ENCODE measurements around the gene DAB2. TPM values are rescaled to one million over a fixed set of nuclear protein-coding genes. Genes with fewer than 3 reads are reported as not detected.

Gene DAB2
- total and polyA plus RNA-seq, 3 experiments from 2014 or later: 0.68 to 2.7 (median 2.0) TPM

GRCh38 chr5:39453606-39454005 lies 28.8 kb upstream of the DAB2 start:
- POLR2A ChIA-PET: no interaction called here
- CTCF ChIA-PET: no interaction called here
- H3K4me3 Mint-ChIP-seq: no peak overlapping the region

GRCh38 chr5:39452846-39453245 lies 28.1 kb upstream of the DAB2 start:
- Histone ChIP-seq H3K27ac (ENCODE audit: low read depth, low read length) (no peak overlapping the region), H3K4me3 (ENCODE audit: low read length) (no peak overlapping the region), H3K36me3 (ENCODE audit: insufficient read depth, low read length) (no peaks in the 10 kb centered on the region), H3K4me1 (ENCODE audit: insufficient read depth, low read length) (no peaks in the 10 kb centered on the region), H3K9me3 (ENCODE audit: low read length) (no peaks in the 10 kb centered on the region), H3K27me3 (ENCODE audit: insufficient read depth, low read length, poor library complexity, severe bottlenecking) (no peaks in the 10 kb centered on the region)
- Mint-ChIP-seq H3K36me3 (no peaks in the 10 kb centered on the region), H3K4me1 (no peaks in the 10 kb centered on the region), H3K27me3 (peaks cover 17 to 39% of the 10 kb centered on the region in 2 donors), H3K4me3 (no peak overlapping the region), H3K9me3 (no peaks in the 10 kb centered on the region), H3K27ac (no peak overlapping the region)
- ChIA-PET CTCF (no interaction called here), POLR2A (no interaction called here)
- DNase-seq: no peak

More at GRCh38 chr5:39453606-39454005, 28.8 kb upstream of the DAB2 start:
- no peaks in the 10 kb centered on the region for H3K4me1 Mint-ChIP-seq
- Histone ChIP-seq H3K27me3 (ENCODE audit: insufficient read depth, low read length, poor library complexity, severe bottlenecking) (no peaks in the 10 kb centered on the region), H3K36me3 (ENCODE audit: insufficient read depth, low read length) (no peaks in the 10 kb centered on the region), H3K4me3 (ENCODE audit: low read length) (no peak overlapping the region), H3K9me3 (ENCODE audit: low read length) (no peaks in the 10 kb centered on the region), H3K27ac (ENCODE audit: low read depth, low read length) (no peak overlapping the region), H3K4me1 (ENCODE audit: insufficient read depth, low read length) (no peaks in the 10 kb centered on the region)
- no peak for DNase-seq
- H3K9me3 Mint-ChIP-seq: no peaks in the 10 kb centered on the region
- H3K27me3 Mint-ChIP-seq: peaks cover 19 to 40% of the 10 kb centered on the region in 2 donors
- H3K36me3 Mint-ChIP-seq: no peaks in the 10 kb centered on the region
- H3K27ac Mint-ChIP-seq: no peak overlapping the region

GRCh38 chr5:39451276-39451941 lies 26.6 kb upstream of the DAB2 start:
- Histone ChIP-seq H3K4me1 (ENCODE audit: insufficient read depth, low read length) (no peaks in the 10 kb centered on the region), H3K4me3 (ENCODE audit: low read length) (no peak overlapping the region), H3K27ac (ENCODE audit: low read depth, low read length) (no peak overlapping the region), H3K9me3 (ENCODE audit: low read length) (no peaks in the 10 kb centered on the region), H3K27me3 (ENCODE audit: insufficient read depth, low read length, poor library complexity, severe bottlenecking) (no peaks in the 10 kb centered on the region), H3K36me3 (ENCODE audit: insufficient read depth, low read length) (no peaks in the 10 kb centered on the region)
- no peak for DNase-seq
- CTCF ChIA-PET: no interaction called here
- H3K27me3 Mint-ChIP-seq: peaks cover 13 to 28% of the 10 kb centered on the region in 2 donors
- no peak overlapping the region for H3K4me3 Mint-ChIP-seq
- H3K4me1 Mint-ChIP-seq: no peaks in the 10 kb centered on the region
- H3K36me3 Mint-ChIP-seq: no peaks in the 10 kb centered on the region
- H3K9me3 Mint-ChIP-seq: no peaks in the 10 kb centered on the region
- no peak overlapping the region for H3K27ac Mint-ChIP-seq
- POLR2A ChIA-PET: no interaction called here

- H3K27ac ChIP-seq (ENCODE audit: low read depth, low read length): no peak overlapping the region
- Mint-ChIP-seq H3K36me3 (no peaks in the 10 kb centered on the region), H3K4me1 (no peaks in the 10 kb centered on the region), H3K4me3 (no peak overlapping the region), H3K27ac (no peak overlapping the region), H3K27me3 (peaks cover 8 to 19% of the 10 kb centered on the region in 2 donors), H3K9me3 (no peaks in the 10 kb centered on the region)
- DNase-seq: no peak
- no peaks in the 10 kb centered on the region for H3K4me1 ChIP-seq (ENCODE audit: insufficient read depth, low read length)
- POLR2A ChIA-PET: no interaction called here
- no peaks in the 10 kb centered on the region for H3K9me3 ChIP-seq (ENCODE audit: low read length)
- H3K4me3 ChIP-seq (ENCODE audit: low read length): no peak overlapping the region
- H3K36me3 ChIP-seq (ENCODE audit: insufficient read depth, low read length): no peaks in the 10 kb centered on the region
- H3K27me3 ChIP-seq (ENCODE audit: insufficient read depth, low read length, poor library complexity, severe bottlenecking): no peaks in the 10 kb centered on the region
- CTCF ChIA-PET: no interaction called here
Observed at GRCh38 chr5:39450487-39450886, 25.7 kb upstream of the DAB2 start.

GRCh38 chr5:39449591-39449990 lies 24.8 kb upstream of the DAB2 start:
- POLR2A ChIA-PET: no interaction called here

GRCh38 chr5:39448506-39449128 lies 23.8 kb upstream of the DAB2 start:
- no peaks in the 10 kb centered on the region for H3K36me3 Mint-ChIP-seq
- Histone ChIP-seq H3K27ac (ENCODE audit: low read depth, low read length) (no peak overlapping the region), H3K9me3 (ENCODE audit: low read length) (no peaks in the 10 kb centered on the region), H3K4me1 (ENCODE audit: insufficient read depth, low read length) (no peaks in the 10 kb centered on the region), H3K4me3 (ENCODE audit: low read length) (no peak overlapping the region), H3K36me3 (ENCODE audit: insufficient read depth, low read length) (no peaks in the 10 kb centered on the region), H3K27me3 (ENCODE audit: insufficient read depth, low read length, poor library complexity, severe bottlenecking) (no peaks in the 10 kb centered on the region)
- ChIA-PET CTCF (no interaction called here), POLR2A (no interaction called here)
- no peak for DNase-seq
- peaks cover 5 to 12% of the 10 kb centered on the region in 2 donors for H3K27me3 Mint-ChIP-seq
- H3K9me3 Mint-ChIP-seq: no peaks in the 10 kb centered on the region
- no peak overlapping the region for H3K4me3 Mint-ChIP-seq
- no peaks in the 10 kb centered on the region for H3K4me1 Mint-ChIP-seq
- H3K27ac Mint-ChIP-seq: no peak overlapping the region

More at GRCh38 chr5:39449591-39449990, 24.8 kb upstream of the DAB2 start:
- CTCF ChIA-PET: no interaction called here
- no peak overlapping the region for H3K4me3 Mint-ChIP-seq
- no peaks in the 10 kb centered on the region for H3K4me1 Mint-ChIP-seq
- H3K4me1 ChIP-seq (ENCODE audit: insufficient read depth, low read length): no peaks in the 10 kb centered on the region
- H3K27ac Mint-ChIP-seq: no peak overlapping the region
- H3K27ac ChIP-seq (ENCODE audit: low read depth, low read length): no peak overlapping the region
- H3K36me3 ChIP-seq (ENCODE audit: insufficient read depth, low read length): no peaks in the 10 kb centered on the region
- no peaks in the 10 kb centered on the region for H3K36me3 Mint-ChIP-seq
- no peak for DNase-seq
- H3K4me3 ChIP-seq (ENCODE audit: low read length): no peak overlapping the region
- no peaks in the 10 kb centered on the region for H3K9me3 Mint-ChIP-seq
- no peaks in the 10 kb centered on the region for H3K9me3 ChIP-seq (ENCODE audit: low read length)
- no peaks in the 10 kb centered on the region for H3K27me3 ChIP-seq (ENCODE audit: insufficient read depth, low read length, poor library complexity, severe bottlenecking)
- peaks cover 5 to 12% of the 10 kb centered on the region in 2 donors for H3K27me3 Mint-ChIP-seq

- Mint-ChIP-seq H3K36me3 (no peaks in the 10 kb centered on the region), H3K27me3 (peaks cover 8 to 10% of the 10 kb centered on the region in 2 donors), H3K4me1 (no peaks in the 10 kb centered on the region), H3K9me3 (no peaks in the 10 kb centered on the region), H3K4me3 (no peak overlapping the region), H3K27ac (no peak overlapping the region)
- H3K27ac ChIP-seq (ENCODE audit: low read depth, low read length): no peak overlapping the region
- ChIA-PET POLR2A (no interaction called here), CTCF (no interaction called here)
- no peak for DNase-seq
- no peaks in the 10 kb centered on the region for H3K27me3 ChIP-seq (ENCODE audit: insufficient read depth, low read length, poor library complexity, severe bottlenecking)
- H3K9me3 ChIP-seq (ENCODE audit: low read length): no peaks in the 10 kb centered on the region
- no peaks in the 10 kb centered on the region for H3K4me1 ChIP-seq (ENCODE audit: insufficient read depth, low read length)
- H3K36me3 ChIP-seq (ENCODE audit: insufficient read depth, low read length): no peaks in the 10 kb centered on the region
- no peak overlapping the region for H3K4me3 ChIP-seq (ENCODE audit: low read length)
Observed at GRCh38 chr5:39447968-39448367, 23.2 kb upstream of the DAB2 start.

- no peaks in the 10 kb centered on the region for H3K36me3 Mint-ChIP-seq
- CTCF ChIA-PET: no interaction called here
- no peak overlapping the region for H3K27ac Mint-ChIP-seq
- H3K4me1 Mint-ChIP-seq: no peaks in the 10 kb centered on the region
- Histone ChIP-seq H3K4me1 (ENCODE audit: insufficient read depth, low read length) (no peaks in the 10 kb centered on the region), H3K9me3 (ENCODE audit: low read length) (no peaks in the 10 kb centered on the region), H3K27ac (ENCODE audit: low read depth, low read length) (no peak overlapping the region), H3K36me3 (ENCODE audit: insufficient read depth, low read length) (no peaks in the 10 kb centered on the region), H3K4me3 (ENCODE audit: low read length) (no peak overlapping the region), H3K27me3 (ENCODE audit: insufficient read depth, low read length, poor library complexity, severe bottlenecking) (no peaks in the 10 kb centered on the region)
- H3K9me3 Mint-ChIP-seq: no peaks in the 10 kb centered on the region
- POLR2A ChIA-PET: no interaction called here
- DNase-seq: no peak
- peaks cover 8 to 10% of the 10 kb centered on the region in 2 donors for H3K27me3 Mint-ChIP-seq
- no peak overlapping the region for H3K4me3 Mint-ChIP-seq
Observed at GRCh38 chr5:39447059-39447458, 22.3 kb upstream of the DAB2 start.

All from CD8-positive, alpha-beta memory T cell (primary cell).